Measurements from ENCODE around the gene METTL25. TPM values are rescaled to one million over a fixed set of nuclear protein-coding genes. Genes with fewer than 3 reads are reported as not detected.

The METTL25 gene
- total and polyA plus RNA-seq, 12 donors: 2.0 to 17.4 (median 14.0) TPM

DNA sequence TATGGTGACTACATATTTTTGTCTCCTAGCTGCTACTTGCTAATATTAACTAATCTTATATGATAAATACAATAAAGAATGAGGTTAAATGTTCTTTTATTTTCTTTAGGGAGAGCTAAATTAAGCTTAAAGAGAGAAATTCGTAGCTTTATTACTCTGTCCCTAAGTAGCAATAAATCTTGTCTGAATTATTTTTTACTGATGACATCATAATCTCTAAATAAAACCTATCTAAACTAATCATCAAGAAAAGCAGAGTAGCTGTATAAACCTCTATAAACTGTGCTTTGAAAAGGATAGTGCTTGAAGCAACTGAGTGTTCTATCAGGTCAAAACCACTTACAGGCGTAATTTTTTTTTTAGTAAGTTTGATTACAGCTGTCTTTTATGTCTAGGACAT is 42.5 kb downstream of the METTL25 start:
- TF ChIP-seq CTCF (IDR thresholded peaks at IDR 0.05): no peak
- Histone ChIP-seq H3K4me3 (no peak overlapping the region), H3K36me3 (peaks cover 0 to 25% (median 0%) of the 10 kb centered on the region in 9 donors), H3K9me3 (peaks cover 0 to 15% (median 0%) of the 10 kb centered on the region in 11 donors), H3K27ac (no peak overlapping the region), H3K27me3 (no peaks in the 10 kb centered on the region), H3K4me1 (no peaks in the 10 kb centered on the region)
- DNase-seq: no peak
- intact Hi-C loops (cut with DNase I): no loop called here
- WGBS, 2 donors: 73 to 80% methylated on average over 2 of the region's 2 CpGs
- no peak for ATAC-seq

- intact Hi-C loops (cut with DNase I): no loop called here
- no peaks in the 10 kb centered on the region for H3K27me3 ChIP-seq
- no peaks in the 10 kb centered on the region for H3K9me3 ChIP-seq
- H3K36me3 ChIP-seq: peaks cover 0 to 33% (median 0%) of the 10 kb centered on the region in 9 donors
- DNase-seq (no peak), ATAC-seq (no peak)
- no peak overlapping the region for H3K27ac ChIP-seq
- H3K4me1 ChIP-seq: no peaks in the 10 kb centered on the region
- WGBS, 2 donors: 57 to 65% methylated on average over 1 of the region's 1 CpG
- TF ChIP-seq CTCF (IDR thresholded peaks at IDR 0.05): no peak
- no peak overlapping the region for H3K4me3 ChIP-seq
These were observed 48.3 kb downstream of the METTL25 start for GRCh38 chr12:82406651-82407050.

GRCh38 chr12:82407481-82407880 is 49.2 kb downstream of the METTL25 start:
- H3K4me3 ChIP-seq: no peak overlapping the region

DNA sequence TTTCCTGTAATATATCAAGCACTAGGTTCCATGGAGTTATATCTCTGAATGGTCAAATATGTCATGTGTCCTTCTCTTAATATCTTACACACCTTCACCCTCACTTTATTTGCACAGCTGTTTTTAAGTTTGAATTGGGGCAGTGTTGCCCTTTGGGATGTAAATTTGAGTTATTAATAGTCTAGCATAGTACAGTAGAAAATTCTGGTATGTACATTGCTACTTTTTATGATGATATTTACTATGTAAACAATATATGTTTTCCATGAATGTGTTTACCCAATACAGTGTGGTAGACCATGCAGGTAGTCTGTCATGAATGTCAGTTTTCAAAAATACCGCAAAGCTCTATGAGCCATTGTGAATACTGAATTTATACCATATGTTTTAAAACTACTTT is 50.5 kb downstream of the METTL25 start:
- H3K4me3 ChIP-seq: no peak overlapping the region
- peaks cover 0 to 39% (median 0%) of the 10 kb centered on the region in 9 donors for H3K36me3 ChIP-seq
- intact Hi-C loops (cut with DNase I): no loop called here
- no peaks in the 10 kb centered on the region for H3K9me3 ChIP-seq
- no peak for TF ChIP-seq CTCF (IDR thresholded peaks at IDR 0.05)
- no peak for ATAC-seq
- H3K27me3 ChIP-seq: no peaks in the 10 kb centered on the region
- no peak for DNase-seq
- H3K4me1 ChIP-seq: no peaks in the 10 kb centered on the region
- H3K27ac ChIP-seq: no peak overlapping the region
- WGBS, 2 donors: 95 to 99% methylated on average over 1 of the region's 1 CpG

More at GRCh38 chr12:82407481-82407880, 49.2 kb downstream of the METTL25 start:
- Histone ChIP-seq H3K4me1 (no peaks in the 10 kb centered on the region), H3K9me3 (no peaks in the 10 kb centered on the region), H3K27me3 (no peaks in the 10 kb centered on the region), H3K36me3 (peaks cover 0 to 41% (median 0%) of the 10 kb centered on the region in 9 donors), H3K27ac (no peak overlapping the region)
- ATAC-seq: no peak
- 50 to 52% methylated on average over 5 of the region's 5 CpGs for WGBS, 2 donors
- intact Hi-C loops (cut with DNase I): no loop called here
- TF ChIP-seq CTCF (IDR thresholded peaks at IDR 0.05): no peak
- no peak for DNase-seq
